NOMO-1 treated with dmso at 0.1 percent for 144 hours (cell line): ENCODE data around the gene CTPS1.

ENCODE experiments used
- DNase-seq: peaks from one replicate; lab custom pipeline; 2025; ENCODE audit not compliant: unreplicated experiment; lab: John Stamatoyannopoulos, UW

Gene CTPS1

GRCh38 chr1:41021526-41022308 is 42.2 kb downstream of the CTPS1 start, which contains the start of gene SLFNL1:
TSS of gene SLFNL1 (minus strand) at chr1:41021725. CDS start at chr1:41020660, 1,065 bp downstream.
- no peak for DNase-seq

GRCh38 chr1:41022424-41022823 is 42.9 kb downstream of the CTPS1 start:
- no peak for DNase-seq

GRCh38 chr1:41023279-41023990 is 43.9 kb downstream of the CTPS1 start:
- no peak for DNase-seq

- no peak for DNase-seq
Measured at GRCh38 chr1:41024953-41025352, 45.5 kb downstream of the CTPS1 start.

GRCh38 chr1:41025979-41026819 is 46.7 kb downstream of the CTPS1 start:
- DNase-seq, result no peak

GRCh38 chr1:41028034-41028642 is 48.6 kb downstream of the CTPS1 start:
- no peak for DNase-seq

- no peak for DNase-seq
Measured at GRCh38 chr1:41030872-41031616, 51.5 kb downstream of the CTPS1 start.

GRCh38 chr1:41032147-41032546 is 52.7 kb downstream of the CTPS1 start:
- DNase-seq, result no peak

GRCh38 chr1:41033272-41033671 is 53.8 kb downstream of the CTPS1 start:
- DNase-seq, result no peak

- DNase-seq, result no peak
Measured at GRCh38 chr1:41037116-41037903, 57.8 kb downstream of the CTPS1 start.

GRCh38 chr1:41038110-41038509 is 58.6 kb downstream of the CTPS1 start:
- DNase-seq, result no peak

GRCh38 chr1:41041614-41042270 is 62.2 kb downstream of the CTPS1 start:
- DNase-seq, result no peak

- no peak for DNase-seq
Measured at GRCh38 chr1:41044187-41044586, 64.7 kb downstream of the CTPS1 start.

- DNase-seq, result no peak
Measured at GRCh38 chr1:41045740-41046139, 66.2 kb downstream of the CTPS1 start.

GRCh38 chr1:41046347-41046775 is 66.9 kb downstream of the CTPS1 start:
- DNase-seq, result no peak

- DNase-seq, result no peak
Measured at GRCh38 chr1:41048540-41048939, 69.0 kb downstream of the CTPS1 start.

- no peak for DNase-seq
Measured at GRCh38 chr1:41051022-41051421, 71.5 kb downstream of the CTPS1 start.

GRCh38 chr1:41053316-41053715 is 73.8 kb downstream of the CTPS1 start:
- peak; percentile 69 for DNase-seq

- DNase-seq, result no peak
Measured at GRCh38 chr1:41056907-41057306, 77.4 kb downstream of the CTPS1 start.
